PC-9 (cell line): Measurements from ENCODE around the gene GUCD1. TPM values are rescaled to one million over a fixed set of nuclear protein-coding genes. Genes with fewer than 3 reads are reported as not detected.
A peak's percentile ranks its signal among the peaks of the same experiment; 100 is the strongest.
"Not testable (repeated sequence)": the region's sequence is repeated elsewhere in the genome, so short reads cannot be mapped to it uniquely, and the experiment has no call there.

Source experiments
- BruUV-seq: library from RNA; stranded (reverse); fragments of 400-500 nt; replicated peaks from 2 replicates; lab custom pipeline; 2021; lab: Mats Ljungman, UMichigan
- CTCF ChIA-PET: fragments of 300-600 bp; sonication (Branson Sonifier 250); formaldehyde crosslinking; loops from one replicate; lab custom pipeline; 2022; ENCODE audit warnings: antibody characterized with exemption; lab: Charles Lee
- POLR2A ChIA-PET: fragments of 300-600 bp; sonication (Branson Sonifier 250); formaldehyde crosslinking; loops from one replicate; lab custom pipeline; 2022; ENCODE audit warnings: antibody characterized with exemption; ENCODE audit not compliant: unreplicated experiment; lab: Charles Lee
- DNase-seq, 2 experiments: peaks; one replicate each; pipeline versions ENCODE4 v3.0.0 to v3.0.0-alpha.2; 2015 to 2022; ENCODE audit warnings: mixed read lengths in 1 of 2
- H2AFZ ChIP-seq: fragments of 200-600 bp; sonication (generic); 2 replicates; pipeline ENCODE4 v1.8.1; 2017; ENCODE audit warnings: antibody characterized with exemption
- H3F3A ChIP-seq: fragments of 200-600 bp; sonication (generic); 2 replicates; pipeline ENCODE4 v1.8.1; 2017; ENCODE audit warnings: antibody characterized with exemption, mild to moderate bottlenecking, low read depth; ENCODE audit not compliant: insufficient read depth
- H3K27ac ChIP-seq: fragments of 200-600 bp; sonication (generic); 2 replicates; pipeline ENCODE4 v1.6.1; 2016; ENCODE audit warnings: mixed run types
- H3K27me3 ChIP-seq: fragments of 200-600 bp; sonication (generic); 2 replicates; pipeline ENCODE4 v1.6.1; 2016; ENCODE audit warnings: low read depth, mixed run types; ENCODE audit not compliant: insufficient read depth
- H3K36me3 ChIP-seq: fragments of 200-600 bp; sonication (generic); 2 replicates; pipeline ENCODE4 v1.6.1; 2016; ENCODE audit warnings: low read depth, mixed run types
- H3K4me1 ChIP-seq: fragments of 200-600 bp; sonication (generic); replicated peaks from 2 replicates; pipeline ENCODE4 v1.6.1; 2016; ENCODE audit warnings: mixed run types; ENCODE audit not compliant: insufficient read depth
- H3K4me2 ChIP-seq: fragments of 200-600 bp; sonication (generic); 2 replicates; pipeline ENCODE4 v1.6.1; 2017; ENCODE audit warnings: mixed run types
- H3K4me3 ChIP-seq: fragments of 200-600 bp; sonication (generic); 2 replicates; pipeline ENCODE4 v1.6.1; 2016; ENCODE audit warnings: mixed run types
- H3K79me2 ChIP-seq: fragments of 200-600 bp; sonication (generic); 2 replicates; pipeline ENCODE4 v1.6.1; 2017; ENCODE audit warnings: low read depth, mixed run types
- H3K9me2 ChIP-seq: fragments of 200-600 bp; sonication (generic); 2 replicates; pipeline ENCODE4 v1.8.1; 2017; ENCODE audit warnings: mild to moderate bottlenecking; ENCODE audit not compliant: insufficient read depth
- H3K9me3 ChIP-seq: fragments of 200-600 bp; sonication (generic); 2 replicates; pipeline ENCODE4 v1.8.1; 2016; ENCODE audit warnings: low read depth; ENCODE audit not compliant: insufficient read depth
- H4K20me1 ChIP-seq: fragments of 200-600 bp; sonication (generic); 2 replicates; pipeline ENCODE4 v1.8.1; 2017; ENCODE audit not compliant: insufficient read depth
- CTCF ChIP-seq: fragments of 200-600 bp; sonication (generic); conservative IDR thresholded peaks from 2 replicates; pipeline ENCODE4 v1.6.1; 2017; ENCODE audit warnings: mixed run types, antibody characterized with exemption, mild to moderate bottlenecking, moderate library complexity
- EZH2 ChIP-seq: fragments of 200-600 bp; sonication (generic); IDR thresholded peaks from 2 replicates; pipeline ENCODE4 v1.8.0; 2017; ENCODE audit warnings: antibody characterized with exemption, low read depth
- intact Hi-C: fragments of 100-400 bp; cut with micrococcal nuclease; formaldehyde crosslinking; loops from one replicate; pipeline ENCODE4 v1.10.0; 2022; ENCODE audit not compliant: unreplicated experiment
- total RNA-seq: library from RNA; stranded (reverse); gene quantifications from 2 replicates; pipeline ENCODE4 v1.2.3, GENCODE V29; 2021

Gene GUCD1
- total RNA-seq, 1 experiment from 2014 or later = 80.2 TPM

GRCh38 chr22:24559471-24559870 is 4.5 kb upstream of the GUCD1 start:
- Histone ChIP-seq H3K27ac (no peak overlapping the region), H3K79me2 (peaks cover 87% of the 10 kb centered on the region), H2AFZ (no peak overlapping the region), H3K9me2 (no peaks in the 10 kb centered on the region), H3K9me3 (no peaks in the 10 kb centered on the region), H4K20me1 (peaks cover 61% of the 10 kb centered on the region), H3K4me3 (no peak overlapping the region), H3K36me3 (peaks cover 29% of the 10 kb centered on the region), H3F3A (0 out of 2 replicates have a peak, but pooled peaks cover 6% of the 10 kb centered on the region), H3K4me2 (no peak overlapping the region), H3K4me1 (peaks cover 13% of the 10 kb centered on the region), H3K27me3 (no peaks in the 10 kb centered on the region)
- TF ChIP-seq EZH2 (no peak), CTCF (no peak)
- no peak for DNase-seq
- BruUV-seq = no TSS peak
- POLR2A ChIA-PET = no interaction called here
- intact Hi-C loops = no loop called here
- CTCF ChIA-PET = no interaction called here

- Histone ChIP-seq H3K9me2 (no peaks in the 10 kb centered on the region), H3K4me1 (peaks cover 20% of the 10 kb centered on the region), H3F3A (0 out of 2 replicates have a peak, but pooled peaks cover 6% of the 10 kb centered on the region), H3K9me3 (no peaks in the 10 kb centered on the region), H3K27me3 (no peaks in the 10 kb centered on the region), H3K4me2 (peak within 1 kb of the TSS; percentile 98), H4K20me1 (peaks cover 30% of the 10 kb centered on the region), H2AFZ (peak within 1 kb of the TSS; percentile 94), H3K27ac (peak within 1 kb of the TSS; percentile 75), H3K4me3 (peak within 1 kb of the TSS; percentile 100), H3K36me3 (peaks cover 19% of the 10 kb centered on the region; the same call in 1 of the 2 replicates), H3K79me2 (peaks cover 80% of the 10 kb centered on the region)
- no TSS peak for BruUV-seq
- intact Hi-C loops = no loop called here
- no peak for TF ChIP-seq EZH2
- TF ChIP-seq CTCF = no peak; the same call in 1 of the 2 replicates
- peak; percentile 94 to 95 for DNase-seq
- ChIA-PET POLR2A (interaction anchor here (0.6 to 0.7 kb wide), 4 partner anchors 16 to 1927 kb away, joined by 4 to 18 read pairs (median 6); no protein-coding TSS in a partner anchor), CTCF (interaction anchor here (0.6 kb wide), 1 partner anchor 785 kb away, joined by 7 read pairs; no protein-coding TSS in a partner anchor)
Measured at GRCh38 chr22:24555165-24556039, 464 bp upstream of the GUCD1 start, which contains the start of gene SNRPD3. TSS of gene SNRPD3 (plus strand) at chr22:24555999. CDS start at chr22:24557675, 1,676 bp downstream.

GRCh38 chr22:24553597-24554312 is 1.2 kb downstream of the GUCD1 start:
- Histone ChIP-seq H2AFZ (no peak overlapping the region; the same call in 1 of the 2 replicates), H3K27me3 (no peaks in the 10 kb centered on the region), H3K4me2 (peak overlapping the region; percentile 87), H3K4me1 (peaks cover 20% of the 10 kb centered on the region), H3K9me2 (no peaks in the 10 kb centered on the region), H3F3A (0 out of 2 replicates have a peak, but pooled peaks cover 6% of the 10 kb centered on the region), H3K79me2 (peaks cover 68% of the 10 kb centered on the region), H3K36me3 (peaks cover 16% of the 10 kb centered on the region; the same call in 1 of the 2 replicates), H3K27ac (no peak overlapping the region), H3K9me3 (no peaks in the 10 kb centered on the region), H4K20me1 (peaks cover 19% of the 10 kb centered on the region), H3K4me3 (peak overlapping the region; percentile 87)
- BruUV-seq = no TSS peak
- ChIA-PET CTCF (no interaction called here), POLR2A (interaction anchor here (0.5 kb wide), 1 partner anchor 404 kb away, joined by 30 read pairs; no protein-coding TSS in a partner anchor)
- intact Hi-C loops = no loop called here
- no peak for DNase-seq
- no peak for TF ChIP-seq EZH2
- TF ChIP-seq CTCF = no peak

GRCh38 chr22:24552503-24553286 is 2.2 kb downstream of the GUCD1 start:
- H3K4me1 ChIP-seq = peaks cover 20% of the 10 kb centered on the region
- H4K20me1 ChIP-seq, POLR2A ChIA-PET, H3K9me3 ChIP-seq, H3K4me2 ChIP-seq, H3K9me2 ChIP-seq, H3K4me3 ChIP-seq, BruUV-seq, H3F3A ChIP-seq, intact Hi-C loops, H3K27ac ChIP-seq, DNase-seq, H3K27me3 ChIP-seq, CTCF ChIA-PET, H2AFZ ChIP-seq: not testable (repeated sequence)
- peaks cover 58% of the 10 kb centered on the region for H3K79me2 ChIP-seq
- peaks cover 11% of the 10 kb centered on the region; the same call in 1 of the 2 replicates for H3K36me3 ChIP-seq
